CD4-positive, alpha-beta memory T cell (primary cell): ENCODE measurements around the gene SIM1. TPM values are rescaled to one million over a fixed set of nuclear protein-coding genes. Genes with fewer than 3 reads are reported as not detected.

Experiments
- CTCF ChIA-PET: fragments of 350-600 bp; sonication (Branson Sonifier 250); formaldehyde crosslinking; loops from one replicate; lab custom pipeline; 2021; ENCODE audit warnings: inconsistent platforms; ENCODE audit not compliant: partially characterized antibody; lab: Charles Lee
- POLR2A ChIA-PET: fragments of 350-600 bp; sonication (Branson Sonifier 250); formaldehyde crosslinking; loops from one replicate; lab custom pipeline; 2021; ENCODE audit not compliant: partially characterized antibody; lab: Charles Lee
- DNase-seq, 5 donors: peaks; one replicate each; pipeline versions ENCODE4 v3.0.0 to v3.0.0-alpha.2; 2020 to 2022; ENCODE audit warnings: mixed read lengths in 1 of 5
- H3K27ac ChIP-seq: one replicate; pipeline ENCODE4 v1.7.0; 2013; ENCODE audit warnings: low read depth, low read length
- H3K27me3 ChIP-seq: 2 replicates; pipeline ENCODE4 v1.7.0; 2013; ENCODE audit warnings: mild to moderate bottlenecking, low read length, moderate library complexity; ENCODE audit not compliant: insufficient read depth
- H3K36me3 ChIP-seq: 2 replicates; pipeline ENCODE4 v1.7.0; 2013; ENCODE audit warnings: mild to moderate bottlenecking, low read length, moderate library complexity; ENCODE audit not compliant: insufficient read depth
- H3K4me1 ChIP-seq: 2 replicates; pipeline ENCODE4 v1.7.0; 2013; ENCODE audit warnings: mild to moderate bottlenecking, low read length, moderate library complexity; ENCODE audit not compliant: insufficient read depth
- H3K4me3 ChIP-seq, 2 donors: one replicate each; pipeline ENCODE4 v1.7.0; 2013; ENCODE audit warnings: low read length in 2 of 2, mild to moderate bottlenecking in 1 of 2
- H3K9me3 ChIP-seq, 2 donors: one replicate each; pipeline ENCODE4 v1.7.0; 2013; ENCODE audit warnings: low read length in 2 of 2, control low read depth in 1 of 2; ENCODE audit not compliant: control insufficient read depth in 1 of 2
- H3K27ac Mint-ChIP-seq, 7 donors: one replicate each; pipeline ENCODE4 v1.8.0; 2020 to 2021; ENCODE audit warnings: mixed read lengths in 7 of 7, mild to moderate bottlenecking in 6 of 7, inconsistent platforms in 3 of 7, moderate library complexity in 3 of 7
- H3K27me3 Mint-ChIP-seq, 2 donors: one replicate each; pipeline ENCODE4 v1.8.0; 2020 to 2021; ENCODE audit warnings: mixed read lengths in 2 of 2
- H3K36me3 Mint-ChIP-seq, 2 donors: one replicate each; pipeline ENCODE4 v1.8.0; 2020 to 2021; ENCODE audit warnings: mixed read lengths in 2 of 2, inconsistent platforms in 1 of 2, mild to moderate bottlenecking in 1 of 2
- H3K4me1 Mint-ChIP-seq, 4 donors: one replicate each; pipeline ENCODE4 v1.8.0; 2020 to 2021; ENCODE audit warnings: mixed read lengths in 4 of 4, mild to moderate bottlenecking in 1 of 4
- H3K4me3 Mint-ChIP-seq, 8 donors: one replicate each; pipeline ENCODE4 v1.8.0; 2020 to 2021; ENCODE audit warnings: mixed read lengths in 8 of 8, mild to moderate bottlenecking in 7 of 8, moderate library complexity in 6 of 8, inconsistent platforms in 3 of 8
- H3K9me3 Mint-ChIP-seq, 8 donors: one replicate each; pipeline ENCODE4 v1.8.0; 2020 to 2021; ENCODE audit warnings: mixed read lengths in 8 of 8, mild to moderate bottlenecking in 5 of 8, inconsistent platforms in 3 of 8, moderate library complexity in 1 of 8
- intact Hi-C: fragments of 100-400 bp; cut with micrococcal nuclease; formaldehyde crosslinking; loops from one replicate; pipeline ENCODE4 v1.15.1; 2023
- polyA plus RNA-seq, 2 donors: library from polyadenylated mRNA; unstranded; fragments of 300-500 nt; fragmentation: Illumina TruSeq; gene quantifications; one replicate each; pipeline ENCODE4 v1.2.3, GENCODE V29; 2021
- total RNA-seq, 2 experiments: library from RNA; stranded (reverse); gene quantifications; one replicate each; pipeline ENCODE4 v1.2.3, GENCODE V29; 2021

Gene SIM1
- total and polyA plus RNA-seq, 4 experiments from 2014 or later: not detected

GRCh38 chr6:100347901-100348550 is 116.7 kb downstream of the SIM1 start:
- POLR2A ChIA-PET: no interaction called here
- H3K4me1 Mint-ChIP-seq: peaks cover 0 to 1% (median 0%) of the 10 kb centered on the region in 4 donors
- CTCF ChIA-PET: no interaction called here
- no peak overlapping the region for H3K4me3 Mint-ChIP-seq
- H3K4me1 ChIP-seq: no peaks in the 10 kb centered on the region
- no peak for DNase-seq
- intact Hi-C loops: no loop called here
- no peaks in the 10 kb centered on the region for H3K9me3 ChIP-seq
- no peaks in the 10 kb centered on the region for H3K9me3 Mint-ChIP-seq
- H3K36me3 Mint-ChIP-seq: no peaks in the 10 kb centered on the region
- no peaks in the 10 kb centered on the region for H3K36me3 ChIP-seq
- no peaks in the 10 kb centered on the region for H3K27me3 ChIP-seq
- H3K27ac Mint-ChIP-seq: no peak overlapping the region
- no peak overlapping the region for H3K27ac ChIP-seq
- H3K4me3 ChIP-seq: no peak overlapping the region
- no peaks in the 10 kb centered on the region for H3K27me3 Mint-ChIP-seq

DNA sequence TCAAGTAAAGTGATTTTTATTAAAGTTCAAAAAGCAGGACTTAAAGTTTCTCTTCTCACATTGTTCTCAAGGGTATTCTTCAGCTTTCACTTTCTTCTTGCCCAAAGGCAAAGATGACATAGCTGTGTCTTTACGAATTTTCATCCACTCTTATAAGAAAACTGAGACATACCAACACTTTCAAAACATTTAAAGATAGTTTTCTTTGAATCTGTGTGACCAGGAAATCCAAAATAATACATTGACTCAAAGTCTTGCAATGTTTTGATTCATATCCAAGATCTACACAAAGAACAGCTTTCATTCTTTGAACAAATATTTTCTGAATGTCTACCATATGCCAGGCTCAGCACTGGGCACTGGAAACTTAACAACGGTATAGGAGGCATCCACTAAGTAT is 117.9 kb downstream of the SIM1 start:
- ChIA-PET POLR2A (no interaction called here), CTCF (no interaction called here)
- intact Hi-C loops: no loop called here
- H3K27ac ChIP-seq: no peak overlapping the region
- no peaks in the 10 kb centered on the region for H3K9me3 ChIP-seq
- H3K4me3 Mint-ChIP-seq: no peak overlapping the region
- no peaks in the 10 kb centered on the region for H3K4me1 ChIP-seq
- no peaks in the 10 kb centered on the region for H3K9me3 Mint-ChIP-seq
- no peak overlapping the region for H3K4me3 ChIP-seq
- no peaks in the 10 kb centered on the region for H3K36me3 Mint-ChIP-seq
- DNase-seq: no peak
- H3K27ac Mint-ChIP-seq: no peak overlapping the region
- H3K36me3 ChIP-seq: no peaks in the 10 kb centered on the region
- H3K27me3 Mint-ChIP-seq: no peaks in the 10 kb centered on the region
- peaks cover 0 to 1% (median 0%) of the 10 kb centered on the region in 4 donors for H3K4me1 Mint-ChIP-seq
- no peaks in the 10 kb centered on the region for H3K27me3 ChIP-seq

- H3K4me3 Mint-ChIP-seq: no peak overlapping the region
- ChIA-PET CTCF (no interaction called here), POLR2A (no interaction called here)
- Histone ChIP-seq H3K27ac (no peak overlapping the region), H3K36me3 (no peaks in the 10 kb centered on the region), H3K4me3 (no peak overlapping the region), H3K4me1 (no peaks in the 10 kb centered on the region), H3K27me3 (no peaks in the 10 kb centered on the region), H3K9me3 (no peaks in the 10 kb centered on the region)
- DNase-seq: no peak
- peaks cover 0 to 1% (median 0%) of the 10 kb centered on the region in 4 donors for H3K4me1 Mint-ChIP-seq
- H3K9me3 Mint-ChIP-seq: no peaks in the 10 kb centered on the region
- intact Hi-C loops: no loop called here
- H3K27ac Mint-ChIP-seq: no peak overlapping the region
- H3K36me3 Mint-ChIP-seq: no peaks in the 10 kb centered on the region
- H3K27me3 Mint-ChIP-seq: no peaks in the 10 kb centered on the region
Observed at GRCh38 chr6:100346203-100346602, 118.5 kb downstream of the SIM1 start.

DNA sequence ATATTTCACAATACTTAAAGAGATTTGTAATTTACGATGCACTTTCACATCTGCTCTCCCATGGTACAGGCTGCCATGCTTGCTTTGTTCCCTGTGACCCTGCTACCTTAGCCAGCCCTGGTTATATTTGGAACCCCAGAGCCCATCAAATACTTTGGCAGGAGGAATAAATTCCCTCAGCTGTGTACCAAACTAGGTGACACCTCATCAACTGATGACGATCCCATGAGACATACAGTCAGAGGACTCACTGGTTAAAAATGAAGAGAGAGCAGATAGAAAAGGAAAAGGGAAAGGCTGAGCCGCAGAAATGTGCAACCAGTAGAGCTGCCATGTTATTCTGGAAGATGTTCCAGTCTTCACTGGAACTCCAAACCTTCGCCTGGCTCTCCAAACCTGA is 120.0 kb downstream of the SIM1 start:
- no peaks in the 10 kb centered on the region for H3K27me3 ChIP-seq
- Mint-ChIP-seq H3K4me3 (no peak overlapping the region), H3K9me3 (peaks cover 0 to 2% (median 0%) of the 10 kb centered on the region in 8 donors), H3K27me3 (no peaks in the 10 kb centered on the region), H3K4me1 (peaks cover 0 to 1% (median 0%) of the 10 kb centered on the region in 4 donors), H3K27ac (no peak overlapping the region), H3K36me3 (no peaks in the 10 kb centered on the region)
- POLR2A ChIA-PET: no interaction called here
- no peak overlapping the region for H3K27ac ChIP-seq
- H3K4me1 ChIP-seq: no peaks in the 10 kb centered on the region
- H3K9me3 ChIP-seq: no peaks in the 10 kb centered on the region
- no peak overlapping the region for H3K4me3 ChIP-seq
- no peaks in the 10 kb centered on the region for H3K36me3 ChIP-seq
- CTCF ChIA-PET: no interaction called here
- intact Hi-C loops: no loop called here
- DNase-seq: no peak

GRCh38 chr6:100344321-100344720 is 120.4 kb downstream of the SIM1 start:
- H3K27me3 Mint-ChIP-seq: no peaks in the 10 kb centered on the region
- H3K36me3 ChIP-seq: no peaks in the 10 kb centered on the region
- POLR2A ChIA-PET: no interaction called here
- H3K36me3 Mint-ChIP-seq: no peaks in the 10 kb centered on the region
- intact Hi-C loops: no loop called here
- no peaks in the 10 kb centered on the region for H3K27me3 ChIP-seq
- no peaks in the 10 kb centered on the region for H3K4me1 ChIP-seq
- H3K27ac Mint-ChIP-seq: no peak overlapping the region
- CTCF ChIA-PET: no interaction called here
- no peak for DNase-seq
- H3K9me3 ChIP-seq: no peaks in the 10 kb centered on the region
- no peak overlapping the region for H3K4me3 ChIP-seq
- no peak overlapping the region for H3K4me3 Mint-ChIP-seq
- H3K27ac ChIP-seq: no peak overlapping the region
- peaks cover 0 to 1% (median 0%) of the 10 kb centered on the region in 4 donors for H3K4me1 Mint-ChIP-seq
- peaks cover 0 to 2% (median 0%) of the 10 kb centered on the region in 8 donors for H3K9me3 Mint-ChIP-seq

GRCh38 chr6:100343316-100344077 is 121.2 kb downstream of the SIM1 start:
- no peaks in the 10 kb centered on the region for H3K36me3 Mint-ChIP-seq

DNA sequence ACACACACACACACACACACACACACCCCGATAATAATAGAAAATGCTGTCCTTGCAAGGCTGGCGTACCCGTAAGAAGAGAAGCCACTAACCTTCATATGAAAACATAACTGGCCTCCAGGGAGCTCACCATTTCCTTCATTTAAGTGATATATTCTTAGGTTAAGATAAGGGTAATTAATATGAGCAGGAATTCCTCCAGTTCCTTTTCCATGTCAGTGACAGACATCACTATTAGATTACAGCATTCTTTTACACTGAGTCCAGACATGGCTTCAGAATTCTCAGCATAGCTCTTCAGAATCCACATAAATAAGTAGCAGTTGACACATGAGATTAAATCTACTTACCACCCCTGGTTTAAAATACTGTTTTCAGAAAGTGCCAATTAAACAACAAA is 121.9 kb downstream of the SIM1 start:
- Mint-ChIP-seq H3K4me3 (no peak overlapping the region), H3K9me3 (peaks cover 0 to 3% (median 0%) of the 10 kb centered on the region in 8 donors), H3K27ac (no peak overlapping the region), H3K36me3 (no peaks in the 10 kb centered on the region), H3K4me1 (peaks cover 0 to under 1% (median 0%) of the 10 kb centered on the region in 4 donors), H3K27me3 (no peaks in the 10 kb centered on the region)
- Histone ChIP-seq H3K4me1 (no peaks in the 10 kb centered on the region), H3K27ac (no peak overlapping the region), H3K4me3 (no peak overlapping the region), H3K9me3 (no peaks in the 10 kb centered on the region), H3K36me3 (no peaks in the 10 kb centered on the region), H3K27me3 (no peaks in the 10 kb centered on the region)
- ChIA-PET POLR2A (no interaction called here), CTCF (no interaction called here)
- no peak for DNase-seq
- intact Hi-C loops: no loop called here

More at GRCh38 chr6:100343316-100344077, 121.2 kb downstream of the SIM1 start:
- H3K4me3 ChIP-seq: no peak overlapping the region
- POLR2A ChIA-PET: no interaction called here
- H3K36me3 ChIP-seq: no peaks in the 10 kb centered on the region
- no peak overlapping the region for H3K27ac ChIP-seq
- Mint-ChIP-seq H3K27ac (no peak overlapping the region), H3K27me3 (no peaks in the 10 kb centered on the region), H3K4me3 (no peak overlapping the region), H3K4me1 (peaks cover 0 to 1% (median 0%) of the 10 kb centered on the region in 4 donors), H3K9me3 (peaks cover 0 to 2% (median 0%) of the 10 kb centered on the region in 8 donors)
- H3K4me1 ChIP-seq: no peaks in the 10 kb centered on the region
- intact Hi-C loops: no loop called here
- CTCF ChIA-PET: no interaction called here
- DNase-seq: no peak
- H3K27me3 ChIP-seq: no peaks in the 10 kb centered on the region
- H3K9me3 ChIP-seq: no peaks in the 10 kb centered on the region
